Measurements from ENCODE around the gene EARS2. TPM values are rescaled to one million over a fixed set of nuclear protein-coding genes. Genes with fewer than 3 reads are reported as not detected.

Gene EARS2
- total RNA-seq, 1 donor from 2014 or later = 8.3 TPM

DNA sequence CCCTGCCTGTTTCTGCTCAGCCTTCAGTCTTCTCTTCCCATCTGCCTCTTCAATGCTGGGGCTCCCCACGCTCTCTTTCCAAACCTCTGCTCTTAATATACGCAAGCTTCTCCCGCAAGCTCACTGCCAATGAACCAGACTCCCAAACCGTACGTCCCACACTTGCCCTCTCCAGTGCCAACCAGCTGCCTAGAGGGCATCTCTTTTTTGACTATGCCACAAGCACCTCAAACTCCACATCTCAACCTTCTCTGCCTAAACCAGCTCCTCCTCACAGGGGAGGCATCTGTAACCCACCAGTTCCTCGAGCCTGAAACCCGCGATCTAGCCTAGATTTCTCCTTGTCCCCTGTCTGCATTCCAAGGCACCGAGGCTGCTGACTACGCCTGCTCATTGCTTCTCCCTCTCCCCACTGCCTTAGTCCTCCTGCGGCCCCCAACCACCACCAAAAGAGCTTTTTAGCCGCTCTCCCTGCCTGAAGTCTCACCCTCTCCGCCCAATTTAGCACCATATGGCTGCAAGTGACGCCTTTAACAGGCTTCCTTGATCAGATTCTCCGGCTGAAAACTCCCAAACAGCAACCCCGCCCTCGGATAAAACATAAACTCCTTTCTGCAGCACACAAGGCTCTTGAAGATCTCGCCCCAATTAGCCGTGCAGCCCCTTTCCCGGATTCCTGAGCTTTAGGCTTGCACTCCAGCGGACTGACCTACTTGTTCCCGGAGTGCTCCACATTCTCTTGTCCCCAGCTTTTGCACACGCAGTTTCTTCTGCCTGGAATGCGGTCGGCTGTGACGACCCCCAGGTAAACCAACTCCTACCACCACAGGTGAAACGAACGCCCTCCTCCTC is 48.3 kb downstream of the EARS2 start:
- TF ChIP-seq CTCF (IDR thresholded peaks at IDR 0.05; ENCODE audit: partially characterized antibody, unreplicated experiment) = no peak
- peak; percentile 28 for DNase-seq
- Mint-ChIP-seq H3K36me3 (ENCODE audit: unreplicated experiment) (no peaks in the 10 kb centered on the region), H3K27me3 (ENCODE audit: unreplicated experiment) (peaks cover 17% of the 10 kb centered on the region), H3K27ac (ENCODE audit: unreplicated experiment) (peak overlapping the region; percentile 79), H3K4me3 (ENCODE audit: unreplicated experiment) (peak overlapping the region; percentile 100), H3K4me1 (ENCODE audit: low read depth, unreplicated experiment) (peaks cover 30% of the 10 kb centered on the region), H3K9me3 (ENCODE audit: unreplicated experiment) (peaks cover 13% of the 10 kb centered on the region)

DNA sequence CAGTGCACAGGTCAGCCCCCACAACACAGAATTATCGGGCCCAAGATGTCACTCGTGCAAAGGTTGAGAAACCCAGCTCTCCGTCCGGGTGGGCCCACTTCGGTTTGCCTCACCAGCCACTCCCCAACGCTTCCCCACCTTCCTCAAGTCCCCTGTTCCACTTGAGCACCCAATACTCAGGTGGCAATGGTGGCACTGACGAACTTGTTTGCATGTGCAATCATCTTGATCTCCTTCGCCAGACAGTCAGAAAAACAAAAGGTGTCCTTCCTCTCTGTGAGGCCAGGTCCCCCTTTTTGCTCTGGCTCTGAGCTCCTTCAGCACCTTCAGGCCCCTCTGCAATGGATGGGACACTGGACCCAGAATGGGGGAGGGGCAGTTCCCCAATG is 50.5 kb downstream of the EARS2 start:
- Mint-ChIP-seq H3K9me3 (ENCODE audit: unreplicated experiment) (peaks cover 22% of the 10 kb centered on the region), H3K4me1 (ENCODE audit: low read depth, unreplicated experiment) (peaks cover 46% of the 10 kb centered on the region), H3K27me3 (ENCODE audit: unreplicated experiment) (peaks cover 23% of the 10 kb centered on the region), H3K27ac (ENCODE audit: unreplicated experiment) (no peak overlapping the region), H3K4me3 (ENCODE audit: unreplicated experiment) (no peak overlapping the region), H3K36me3 (ENCODE audit: unreplicated experiment) (no peaks in the 10 kb centered on the region)
- DNase-seq = no peak
- no peak for TF ChIP-seq CTCF (IDR thresholded peaks at IDR 0.05; ENCODE audit: partially characterized antibody, unreplicated experiment)

DNA sequence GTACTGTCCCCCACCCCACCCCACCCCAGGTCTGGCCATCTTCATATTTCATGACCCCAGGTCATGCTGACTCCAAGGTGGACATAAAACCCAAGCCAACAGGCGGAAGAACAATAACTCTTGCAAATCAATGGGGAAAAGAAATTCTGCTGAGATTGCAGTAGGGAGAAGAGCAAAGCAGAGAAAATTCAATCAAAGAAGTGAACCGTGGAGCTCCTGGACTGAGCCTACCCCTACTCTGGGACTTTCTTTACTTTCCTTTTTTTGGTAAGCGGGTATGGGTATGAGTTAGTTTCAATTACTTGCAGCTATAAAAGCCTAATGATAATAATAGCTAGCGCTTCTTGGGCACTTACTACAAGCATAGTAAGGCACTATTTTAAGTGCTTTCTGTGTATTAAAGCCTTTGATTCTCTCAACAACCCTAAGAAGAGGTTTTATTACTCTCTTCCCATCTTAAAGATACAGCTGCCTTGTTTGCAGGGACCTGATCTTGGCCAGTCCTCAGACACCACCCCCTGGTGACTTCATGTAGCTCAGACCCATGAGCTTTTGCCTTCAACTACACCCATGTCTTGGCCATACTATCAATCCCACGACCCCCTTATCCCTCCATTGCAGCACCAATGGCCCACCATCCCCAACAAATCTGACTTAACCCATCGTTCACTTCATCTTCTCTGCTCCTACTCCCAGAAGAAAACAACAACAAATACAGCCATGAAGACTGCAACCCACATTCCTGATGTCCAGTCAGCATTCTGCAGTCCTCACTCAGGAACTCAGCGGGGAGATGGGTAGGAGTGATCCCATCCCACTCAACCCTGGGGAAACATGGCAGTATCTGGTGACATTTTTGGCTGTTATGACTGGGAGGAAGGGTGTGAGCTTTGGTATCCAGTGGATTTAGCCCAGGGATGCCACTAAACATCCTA is 51.2 kb downstream of the EARS2 start:
- Mint-ChIP-seq H3K9me3 (ENCODE audit: unreplicated experiment) (peaks cover 19% of the 10 kb centered on the region), H3K27ac (ENCODE audit: unreplicated experiment) (peak overlapping the region; percentile 43), H3K36me3 (ENCODE audit: unreplicated experiment) (no peaks in the 10 kb centered on the region), H3K4me3 (ENCODE audit: unreplicated experiment) (peak overlapping the region; percentile 31), H3K27me3 (ENCODE audit: unreplicated experiment) (peaks cover 21% of the 10 kb centered on the region), H3K4me1 (ENCODE audit: low read depth, unreplicated experiment) (peaks cover 52% of the 10 kb centered on the region)
- TF ChIP-seq CTCF (IDR thresholded peaks at IDR 0.05; ENCODE audit: partially characterized antibody, unreplicated experiment) = no peak
- DNase-seq = no peak

GRCh38 chr16:23505180-23505665 is 51.9 kb downstream of the EARS2 start:
- Mint-ChIP-seq H3K36me3 (ENCODE audit: unreplicated experiment) (no peaks in the 10 kb centered on the region), H3K4me1 (ENCODE audit: low read depth, unreplicated experiment) (peaks cover 57% of the 10 kb centered on the region), H3K27ac (ENCODE audit: unreplicated experiment) (peak overlapping the region; percentile 64), H3K4me3 (ENCODE audit: unreplicated experiment) (peak overlapping the region; percentile 63), H3K27me3 (ENCODE audit: unreplicated experiment) (peaks cover 21% of the 10 kb centered on the region), H3K9me3 (ENCODE audit: unreplicated experiment) (peaks cover 19% of the 10 kb centered on the region)
- no peak for TF ChIP-seq CTCF (IDR thresholded peaks at IDR 0.05; ENCODE audit: partially characterized antibody, unreplicated experiment)
- no peak for DNase-seq

All from glutamatergic neuron (in vitro differentiated cells).